Measurements from ENCODE around the gene PACS2.
A peak's percentile ranks its signal among the peaks of the same experiment; 100 is the strongest.
"Not testable (repeated sequence)": the region's sequence is repeated elsewhere in the genome, so short reads cannot be mapped to it uniquely, and the experiment has no call there.

PACS2 gene

GRCh38 chr14:105288936-105289335 lies 25.6 kb upstream of the PACS2 start:
- not testable (repeated sequence) for DNase-seq (ENCODE audit: low read depth in 2 of 2)

GRCh38 chr14:105290621-105291346 lies 23.8 kb upstream of the PACS2 start:
- DNase-seq (ENCODE audit: low read depth in 2 of 2) = no peak

- DNase-seq (ENCODE audit: low read depth in 2 of 2) = peak in 1 of 2 donors; percentile 49
These were observed 21.5 kb upstream of the PACS2 start for GRCh38 chr14:105292826-105293711.

- DNase-seq (ENCODE audit: low read depth in 2 of 2) = peak; percentile 63 to 71
These were observed 20.4 kb upstream of the PACS2 start for GRCh38 chr14:105294142-105294597.

GRCh38 chr14:105297311-105297710 lies 17.2 kb upstream of the PACS2 start:
- DNase-seq (ENCODE audit: low read depth in 2 of 2) = not testable (repeated sequence)

- no peak for DNase-seq (ENCODE audit: low read depth in 2 of 2)
These were observed 14.7 kb upstream of the PACS2 start for GRCh38 chr14:105299654-105300541.

GRCh38 chr14:105300542-105301102 lies 13.9 kb upstream of the PACS2 start, which contains the start of gene BRF1:
BRF1 (minus strand) TSS chr14:105301001; CDS start chr14:105300629, 372 bp downstream.
- peak; percentile 92 to 97 for DNase-seq (ENCODE audit: low read depth in 2 of 2)

- peak; percentile 96 to 100 for DNase-seq (ENCODE audit: low read depth in 2 of 2)
These were observed 13.2 kb upstream of the PACS2 start for GRCh38 chr14:105301103-105301914.

GRCh38 chr14:105301915-105302249 lies 12.7 kb upstream of the PACS2 start:
- DNase-seq (ENCODE audit: low read depth in 2 of 2) = not testable (repeated sequence)

GRCh38 chr14:105303949-105304348 lies 10.6 kb upstream of the PACS2 start:
- DNase-seq (ENCODE audit: low read depth in 2 of 2) = no peak

- no peak for DNase-seq (ENCODE audit: low read depth in 2 of 2)
These were observed 10.0 kb upstream of the PACS2 start for GRCh38 chr14:105304565-105304964.

GRCh38 chr14:105305345-105305744 lies 9.2 kb upstream of the PACS2 start:
- DNase-seq (ENCODE audit: low read depth in 2 of 2) = no peak

GRCh38 chr14:105305791-105306190 lies 8.8 kb upstream of the PACS2 start:
- DNase-seq (ENCODE audit: low read depth in 2 of 2) = no peak

- no peak for DNase-seq (ENCODE audit: low read depth in 2 of 2)
These were observed 7.4 kb upstream of the PACS2 start for GRCh38 chr14:105307052-105307727.

- no peak for DNase-seq (ENCODE audit: low read depth in 2 of 2)
These were observed 5.2 kb upstream of the PACS2 start for GRCh38 chr14:105309371-105309770.

- no peak for DNase-seq (ENCODE audit: low read depth in 2 of 2)
These were observed 2.7 kb upstream of the PACS2 start for GRCh38 chr14:105311838-105312237.

- DNase-seq (ENCODE audit: low read depth in 2 of 2) = no peak
These were observed 1.6 kb upstream of the PACS2 start for GRCh38 chr14:105312973-105313372.

- DNase-seq (ENCODE audit: low read depth in 2 of 2) = no peak
These were observed 914 bp upstream of the PACS2 start for GRCh38 chr14:105313381-105314286.

GRCh38 chr14:105315211-105315721 lies 718 bp downstream of the PACS2 start:
- no peak for DNase-seq (ENCODE audit: low read depth in 2 of 2)

All from stimulated activated CD4-positive, alpha-beta T cell treated with anti-CD3 and anti-CD28 coated beads, Interleukin-15, amount 100 ng/mL, for 48 hours (primary cell).